Measurements from ENCODE around the gene DEFB131B.
"Not testable (repeated sequence)": the region's sequence is repeated elsewhere in the genome, so short reads cannot be mapped to it uniquely, and the experiment has no call there.

The DEFB131B gene

GRCh38 chr11:71878059-71878458 is at the start of gene DEFB131B:
Gene DEFB131B, plus strand, starts transcription at chr11:71878453. Its CDS starts 0 bp downstream, at chr11:71878453.
- in situ Hi-C loops (cut with HindIII; ENCODE audit: low sequenced_read_pairs): not testable (repeated sequence)

- in situ Hi-C loops (cut with HindIII; ENCODE audit: low sequenced_read_pairs): not testable (repeated sequence)
Measured at GRCh38 chr11:71829247-71829646, 49.0 kb upstream of the DEFB131B start.

GRCh38 chr11:71829686-71830085 is 48.6 kb upstream of the DEFB131B start:
- in situ Hi-C loops (cut with HindIII; ENCODE audit: low sequenced_read_pairs): not testable (repeated sequence)

GRCh38 chr11:71832811-71833210 is 45.4 kb upstream of the DEFB131B start, which contains the start of gene DEFB108B:
Gene DEFB108B, plus strand, starts transcription at chr11:71833200. Its CDS starts 0 bp downstream, at chr11:71833200.
- in situ Hi-C loops (cut with HindIII; ENCODE audit: low sequenced_read_pairs): not testable (repeated sequence)

GRCh38 chr11:71842720-71843119 is 35.5 kb upstream of the DEFB131B start:
- in situ Hi-C loops (cut with HindIII; ENCODE audit: low sequenced_read_pairs): not testable (repeated sequence)

GRCh38 chr11:71843355-71843754 is 34.9 kb upstream of the DEFB131B start:
- in situ Hi-C loops (cut with HindIII; ENCODE audit: low sequenced_read_pairs): not testable (repeated sequence)

- in situ Hi-C loops (cut with HindIII; ENCODE audit: low sequenced_read_pairs): no loop called here
Measured at GRCh38 chr11:71843858-71844257, 34.4 kb upstream of the DEFB131B start.

GRCh38 chr11:71853895-71854294 is 24.4 kb upstream of the DEFB131B start:
- in situ Hi-C loops (cut with HindIII; ENCODE audit: low sequenced_read_pairs): not testable (repeated sequence)

- in situ Hi-C loops (cut with HindIII; ENCODE audit: low sequenced_read_pairs): not testable (repeated sequence)
Measured at GRCh38 chr11:71855880-71856279, 22.4 kb upstream of the DEFB131B start.

GRCh38 chr11:71860835-71861234 is 17.4 kb upstream of the DEFB131B start:
- in situ Hi-C loops (cut with HindIII; ENCODE audit: low sequenced_read_pairs): not testable (repeated sequence)

- in situ Hi-C loops (cut with HindIII; ENCODE audit: low sequenced_read_pairs): not testable (repeated sequence)
Measured at GRCh38 chr11:71863978-71864627, 14.2 kb upstream of the DEFB131B start.

GRCh38 chr11:71867209-71867608 is 11.0 kb upstream of the DEFB131B start:
- in situ Hi-C loops (cut with HindIII; ENCODE audit: low sequenced_read_pairs): not testable (repeated sequence)

- in situ Hi-C loops (cut with HindIII; ENCODE audit: low sequenced_read_pairs): not testable (repeated sequence)
Measured at GRCh38 chr11:71869931-71870330, 8.3 kb upstream of the DEFB131B start.

- in situ Hi-C loops (cut with HindIII; ENCODE audit: low sequenced_read_pairs): not testable (repeated sequence)
Measured at GRCh38 chr11:71870661-71871060, 7.6 kb upstream of the DEFB131B start.

GRCh38 chr11:71876262-71876661 is 2.0 kb upstream of the DEFB131B start:
- in situ Hi-C loops (cut with HindIII; ENCODE audit: low sequenced_read_pairs): not testable (repeated sequence)

GRCh38 chr11:71885806-71886205 is 7.6 kb downstream of the DEFB131B start:
- in situ Hi-C loops (cut with HindIII; ENCODE audit: low sequenced_read_pairs): not testable (repeated sequence)

GRCh38 chr11:71888335-71889010 is 10.2 kb downstream of the DEFB131B start:
- in situ Hi-C loops (cut with HindIII; ENCODE audit: low sequenced_read_pairs): not testable (repeated sequence)

- in situ Hi-C loops (cut with HindIII; ENCODE audit: low sequenced_read_pairs): not testable (repeated sequence)
Measured at GRCh38 chr11:71889181-71889872, 11.1 kb downstream of the DEFB131B start.

- in situ Hi-C loops (cut with HindIII; ENCODE audit: low sequenced_read_pairs): no loop called here
Measured at GRCh38 chr11:71895961-71896360, 17.7 kb downstream of the DEFB131B start.

- in situ Hi-C loops (cut with HindIII; ENCODE audit: low sequenced_read_pairs): not testable (repeated sequence)
Measured at GRCh38 chr11:71901137-71901536, 22.9 kb downstream of the DEFB131B start.

GRCh38 chr11:71908218-71908617 is 30.0 kb downstream of the DEFB131B start:
- in situ Hi-C loops (cut with HindIII; ENCODE audit: low sequenced_read_pairs): no loop called here

- in situ Hi-C loops (cut with HindIII; ENCODE audit: low sequenced_read_pairs): not testable (repeated sequence)
Measured at GRCh38 chr11:71910775-71911174, 32.5 kb downstream of the DEFB131B start.

Measured in DLD1 (cell line).